ENCODE results near the gene TYK2.

The TYK2 gene

DNA sequence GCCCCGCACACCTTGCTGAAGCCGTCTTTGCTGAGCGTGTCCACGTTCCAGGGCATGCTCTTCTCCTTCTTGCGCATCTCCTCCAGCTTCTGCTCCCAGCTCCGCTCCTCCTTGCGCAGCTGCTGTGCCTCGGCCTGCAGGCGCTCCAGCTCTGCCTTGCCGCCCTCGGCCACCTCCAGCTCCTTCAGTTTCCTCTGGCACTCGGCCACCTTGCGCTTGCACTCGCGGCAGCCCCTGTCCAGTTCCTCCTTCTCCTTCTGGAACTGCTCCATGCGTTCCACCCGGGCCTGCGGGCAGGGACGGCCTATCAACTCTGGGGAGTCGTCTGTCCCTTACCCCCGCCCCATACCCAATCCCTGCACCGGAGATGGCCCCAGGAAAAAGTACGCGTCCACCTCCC, 15.5 kb upstream of the TYK2 start:
- ATAC-seq (ENCODE audit: low read depth) = no peak

DNA sequence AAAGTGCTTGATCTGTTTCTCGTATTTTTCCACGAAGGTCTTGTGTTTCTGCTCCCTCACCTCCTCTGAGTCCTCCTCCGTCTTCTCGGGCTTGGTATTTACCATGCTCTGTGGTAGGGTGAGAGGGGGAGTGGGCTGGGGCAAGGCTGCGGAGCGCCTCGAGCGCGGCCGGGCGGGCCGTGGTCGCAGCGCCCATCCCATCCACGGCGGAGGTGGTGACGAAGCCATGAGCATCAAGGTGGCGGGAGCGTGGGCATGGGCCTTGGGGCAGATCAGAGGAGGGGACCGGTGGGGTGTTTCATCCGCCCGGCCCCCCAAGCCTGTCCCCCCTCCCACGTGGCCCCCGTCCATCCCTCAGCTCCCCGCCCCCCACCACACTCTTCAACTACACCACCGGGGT, 15.1 kb upstream of the TYK2 start:
- Histone ChIP-seq H3K4me1 (ENCODE audit: insufficient read depth, poor library complexity, severe bottlenecking) (no peaks in the 10 kb centered on the region), H3K36me3 (ENCODE audit: low read depth) (peaks cover 66% of the 10 kb centered on the region), H3K4me3 (ENCODE audit: severe bottlenecking) (no peak overlapping the region), H3K9me3 (ENCODE audit: severe bottlenecking) (no peaks in the 10 kb centered on the region), H3K27me3 (ENCODE audit: insufficient read depth, poor library complexity, severe bottlenecking) (no peaks in the 10 kb centered on the region), H3K27ac (ENCODE audit: poor library complexity, severe bottlenecking) (no peak overlapping the region)
- TF ChIP-seq, protein P1, sequence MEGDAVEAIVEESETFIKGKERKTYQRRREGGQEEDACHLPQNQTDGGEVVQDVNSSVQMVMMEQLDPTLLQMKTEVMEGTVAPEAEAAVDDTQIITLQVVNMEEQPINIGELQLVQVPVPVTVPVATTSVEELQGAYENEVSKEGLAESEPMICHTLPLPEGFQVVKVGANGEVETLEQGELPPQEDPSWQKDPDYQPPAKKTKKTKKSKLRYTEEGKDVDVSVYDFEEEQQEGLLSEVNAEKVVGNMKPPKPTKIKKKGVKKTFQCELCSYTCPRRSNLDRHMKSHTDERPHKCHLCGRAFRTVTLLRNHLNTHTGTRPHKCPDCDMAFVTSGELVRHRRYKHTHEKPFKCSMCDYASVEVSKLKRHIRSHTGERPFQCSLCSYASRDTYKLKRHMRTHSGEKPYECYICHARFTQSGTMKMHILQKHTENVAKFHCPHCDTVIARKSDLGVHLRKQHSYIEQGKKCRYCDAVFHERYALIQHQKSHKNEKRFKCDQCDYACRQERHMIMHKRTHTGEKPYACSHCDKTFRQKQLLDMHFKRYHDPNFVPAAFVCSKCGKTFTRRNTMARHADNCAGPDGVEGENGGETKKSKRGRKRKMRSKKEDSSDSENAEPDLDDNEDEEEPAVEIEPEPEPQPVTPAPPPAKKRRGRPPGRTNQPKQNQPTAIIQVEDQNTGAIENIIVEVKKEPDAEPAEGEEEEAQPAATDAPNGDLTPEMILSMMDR (IDR thresholded peaks at IDR 0.05; ENCODE audit: poor library complexity, severe bottlenecking) = no peak
- ATAC-seq (ENCODE audit: low read depth) (no peak), DNase-seq (ENCODE audit: low spot score) (no peak)

More for the DNA sequence above, 15.5 kb upstream of the TYK2 start:
- Histone ChIP-seq H3K27ac (ENCODE audit: poor library complexity, severe bottlenecking) (no peak overlapping the region), H3K4me3 (ENCODE audit: severe bottlenecking) (no peak overlapping the region), H3K9me3 (ENCODE audit: severe bottlenecking) (no peaks in the 10 kb centered on the region), H3K36me3 (ENCODE audit: low read depth) (peaks cover 65% of the 10 kb centered on the region), H3K4me1 (ENCODE audit: insufficient read depth, poor library complexity, severe bottlenecking) (peaks cover under 1% of the 10 kb centered on the region), H3K27me3 (ENCODE audit: insufficient read depth, poor library complexity, severe bottlenecking) (no peaks in the 10 kb centered on the region)
- TF ChIP-seq, protein P1 (IDR thresholded peaks at IDR 0.05; ENCODE audit: poor library complexity, severe bottlenecking) = no peak
- DNase-seq (ENCODE audit: low spot score) = no peak

DNA sequence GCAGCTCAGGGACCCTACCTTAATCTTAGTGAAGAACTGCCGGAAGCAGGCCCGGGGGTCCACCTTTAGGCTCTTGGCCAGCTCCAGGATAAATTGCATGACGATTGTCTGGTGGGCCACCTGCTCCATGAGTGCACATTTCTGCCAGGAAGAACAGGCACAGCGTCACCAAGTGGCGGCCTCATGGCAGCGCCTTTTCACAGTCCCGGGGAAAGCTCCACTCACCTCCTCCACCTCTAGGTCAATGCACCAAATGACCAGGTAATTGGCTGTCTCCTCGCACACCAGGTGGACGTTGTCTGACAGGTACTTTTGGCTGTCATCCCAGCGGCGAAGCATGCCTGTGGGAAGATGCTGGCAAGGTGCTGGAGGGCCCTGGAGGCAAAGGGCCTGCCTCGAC, 14.6 kb upstream of the TYK2 start:
- Histone ChIP-seq H3K4me3 (ENCODE audit: severe bottlenecking) (no peak overlapping the region), H3K27ac (ENCODE audit: poor library complexity, severe bottlenecking) (no peak overlapping the region), H3K4me1 (ENCODE audit: insufficient read depth, poor library complexity, severe bottlenecking) (no peaks in the 10 kb centered on the region), H3K36me3 (ENCODE audit: low read depth) (peaks cover 62% of the 10 kb centered on the region), H3K27me3 (ENCODE audit: insufficient read depth, poor library complexity, severe bottlenecking) (no peaks in the 10 kb centered on the region), H3K9me3 (ENCODE audit: severe bottlenecking) (no peaks in the 10 kb centered on the region)
- no peak for ATAC-seq (ENCODE audit: low read depth)
- DNase-seq (ENCODE audit: low spot score) = no peak
- TF ChIP-seq, protein P1 (IDR thresholded peaks at IDR 0.05; ENCODE audit: poor library complexity, severe bottlenecking) = no peak

DNA sequence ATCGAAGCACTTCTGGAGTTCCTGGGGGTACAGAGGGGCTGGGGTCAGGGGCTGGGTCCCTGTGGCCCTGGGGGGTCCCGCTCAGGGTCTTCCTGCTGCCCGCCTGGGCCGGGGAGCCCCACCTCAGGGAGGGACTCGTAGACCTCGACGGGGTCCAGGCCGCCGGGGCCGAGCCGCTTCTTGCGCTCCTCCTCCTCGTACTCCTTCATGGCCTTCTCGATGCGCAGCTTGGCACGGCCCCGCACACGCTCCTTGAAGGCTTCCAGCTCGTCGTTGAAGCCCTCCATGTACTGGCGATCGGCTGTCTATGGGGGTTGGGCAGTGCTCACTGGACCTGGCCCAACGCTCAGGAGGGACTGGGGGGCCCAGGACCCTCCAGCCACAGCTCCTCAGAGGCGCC, 12.8 kb upstream of the TYK2 start:
- peaks cover 50% of the 10 kb centered on the region for H3K36me3 ChIP-seq (ENCODE audit: low read depth)
- no peak for ATAC-seq (ENCODE audit: low read depth)

DNA sequence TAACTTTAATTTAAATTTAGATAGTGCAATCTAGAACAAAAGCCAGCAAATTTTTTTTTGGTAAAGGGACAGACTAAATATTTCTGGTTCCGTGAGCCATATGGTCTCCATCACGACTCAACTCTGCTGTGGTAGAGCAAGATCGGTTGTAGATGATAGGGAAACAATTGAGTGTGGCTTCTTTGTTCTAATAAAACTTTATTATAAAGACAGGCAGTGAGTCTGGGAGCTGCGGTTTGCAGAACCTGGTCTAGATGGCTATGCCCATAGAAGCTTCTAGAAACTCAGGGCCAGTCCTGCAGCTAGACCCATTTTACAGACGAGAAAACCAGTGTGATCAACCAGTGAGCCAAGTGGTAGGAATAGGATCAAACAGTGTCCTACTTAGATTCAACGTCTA, 11.7 kb upstream of the TYK2 start:
- H3K9me3 ChIP-seq (ENCODE audit: severe bottlenecking) = no peaks in the 10 kb centered on the region
- no peaks in the 10 kb centered on the region for H3K4me1 ChIP-seq (ENCODE audit: insufficient read depth, poor library complexity, severe bottlenecking)

More for the DNA sequence above, 12.8 kb upstream of the TYK2 start:
- Histone ChIP-seq H3K9me3 (ENCODE audit: severe bottlenecking) (no peaks in the 10 kb centered on the region), H3K4me3 (ENCODE audit: severe bottlenecking) (no peak overlapping the region), H3K4me1 (ENCODE audit: insufficient read depth, poor library complexity, severe bottlenecking) (no peaks in the 10 kb centered on the region), H3K27me3 (ENCODE audit: insufficient read depth, poor library complexity, severe bottlenecking) (no peaks in the 10 kb centered on the region), H3K27ac (ENCODE audit: poor library complexity, severe bottlenecking) (no peak overlapping the region)
- TF ChIP-seq, protein P1 (IDR thresholded peaks at IDR 0.05; ENCODE audit: poor library complexity, severe bottlenecking) = no peak
- DNase-seq (ENCODE audit: low spot score) = no peak

More for the DNA sequence above, 11.7 kb upstream of the TYK2 start:
- no peak overlapping the region for H3K4me3 ChIP-seq (ENCODE audit: severe bottlenecking)
- H3K27ac ChIP-seq (ENCODE audit: poor library complexity, severe bottlenecking) = no peak overlapping the region
- TF ChIP-seq, protein P1 (IDR thresholded peaks at IDR 0.05; ENCODE audit: poor library complexity, severe bottlenecking) = no peak
- peaks cover 47% of the 10 kb centered on the region for H3K36me3 ChIP-seq (ENCODE audit: low read depth)
- no peaks in the 10 kb centered on the region for H3K27me3 ChIP-seq (ENCODE audit: insufficient read depth, poor library complexity, severe bottlenecking)
- DNase-seq (ENCODE audit: low spot score) = no peak
- no peak for ATAC-seq (ENCODE audit: low read depth)

Measured in RWPE2 (cell line).